ENCODE measurements around the gene ARHGAP10. TPM values are rescaled to one million over a fixed set of nuclear protein-coding genes. Genes with fewer than 3 reads are reported as not detected.
"Not testable (repeated sequence)": the region's sequence is repeated elsewhere in the genome, so short reads cannot be mapped to it uniquely, and the experiment has no call there.

Gene ARHGAP10
- total RNA-seq, 1 donor from 2014 or later: 25.5 TPM

DNA sequence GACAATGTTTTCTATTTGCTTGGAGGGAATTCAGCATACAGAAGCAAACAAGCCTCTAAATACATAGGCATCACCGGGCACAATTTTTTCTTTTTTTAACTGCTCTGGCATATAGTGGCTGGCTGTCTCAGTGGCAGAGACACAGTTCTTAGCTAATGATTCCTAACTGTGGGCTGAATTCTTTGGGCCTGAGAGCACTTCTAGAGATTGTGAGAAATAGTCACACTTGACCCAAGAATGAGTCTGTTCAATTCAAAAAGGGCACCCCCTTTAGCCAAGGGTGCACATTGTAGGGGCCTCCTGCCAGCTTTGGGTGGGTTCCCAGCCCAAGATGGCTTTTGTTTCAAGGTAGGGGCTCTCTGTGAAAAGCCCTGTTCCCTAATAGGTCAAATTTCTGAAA is 345.7 kb downstream of the ARHGAP10 start:
- H3K27me3 Mint-ChIP-seq: no peaks in the 10 kb centered on the region
- no peak overlapping the region for H3K27ac Mint-ChIP-seq

DNA sequence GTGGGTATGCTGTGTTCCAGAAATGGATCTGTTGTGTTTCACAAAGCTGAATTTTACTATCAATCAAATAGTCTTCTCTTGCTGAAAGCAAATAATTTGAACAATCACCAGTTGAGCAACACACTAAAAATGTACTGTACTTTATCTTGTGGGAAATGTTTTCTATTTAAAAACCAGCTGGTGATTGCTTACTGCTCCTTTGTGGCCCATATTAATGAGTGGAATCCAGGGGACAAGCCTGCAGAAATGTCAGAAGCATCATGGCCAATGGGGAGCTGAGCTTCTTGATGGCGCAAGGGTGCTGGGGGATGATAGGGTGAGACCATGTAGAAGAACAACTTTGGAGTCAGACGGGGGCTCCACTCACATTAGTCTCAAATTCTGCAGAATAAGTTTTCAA is 346.2 kb downstream of the ARHGAP10 start:
- no peak overlapping the region for H3K4me3 Mint-ChIP-seq
- no peaks in the 10 kb centered on the region for H3K27me3 Mint-ChIP-seq
- H3K27ac Mint-ChIP-seq: no peak overlapping the region
- TF ChIP-seq, protein P1, sequence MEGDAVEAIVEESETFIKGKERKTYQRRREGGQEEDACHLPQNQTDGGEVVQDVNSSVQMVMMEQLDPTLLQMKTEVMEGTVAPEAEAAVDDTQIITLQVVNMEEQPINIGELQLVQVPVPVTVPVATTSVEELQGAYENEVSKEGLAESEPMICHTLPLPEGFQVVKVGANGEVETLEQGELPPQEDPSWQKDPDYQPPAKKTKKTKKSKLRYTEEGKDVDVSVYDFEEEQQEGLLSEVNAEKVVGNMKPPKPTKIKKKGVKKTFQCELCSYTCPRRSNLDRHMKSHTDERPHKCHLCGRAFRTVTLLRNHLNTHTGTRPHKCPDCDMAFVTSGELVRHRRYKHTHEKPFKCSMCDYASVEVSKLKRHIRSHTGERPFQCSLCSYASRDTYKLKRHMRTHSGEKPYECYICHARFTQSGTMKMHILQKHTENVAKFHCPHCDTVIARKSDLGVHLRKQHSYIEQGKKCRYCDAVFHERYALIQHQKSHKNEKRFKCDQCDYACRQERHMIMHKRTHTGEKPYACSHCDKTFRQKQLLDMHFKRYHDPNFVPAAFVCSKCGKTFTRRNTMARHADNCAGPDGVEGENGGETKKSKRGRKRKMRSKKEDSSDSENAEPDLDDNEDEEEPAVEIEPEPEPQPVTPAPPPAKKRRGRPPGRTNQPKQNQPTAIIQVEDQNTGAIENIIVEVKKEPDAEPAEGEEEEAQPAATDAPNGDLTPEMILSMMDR (conservative IDR thresholded peaks at IDR 0.05): no peak
- no peak for DNase-seq (ENCODE audit: extremely low spot score, unreplicated experiment)
- H3K4me1 Mint-ChIP-seq (ENCODE audit: unreplicated experiment): no peaks in the 10 kb centered on the region
- H3K36me3 Mint-ChIP-seq: peaks cover 47% of the 10 kb centered on the region
- peaks cover 11% of the 10 kb centered on the region for H3K9me3 Mint-ChIP-seq

More for the DNA sequence above, 345.7 kb downstream of the ARHGAP10 start:
- DNase-seq (ENCODE audit: extremely low spot score, unreplicated experiment): no peak
- TF ChIP-seq, protein P1 (conservative IDR thresholded peaks at IDR 0.05): no peak
- no peak overlapping the region for H3K4me3 Mint-ChIP-seq
- H3K4me1 Mint-ChIP-seq (ENCODE audit: unreplicated experiment): no peaks in the 10 kb centered on the region
- H3K36me3 Mint-ChIP-seq: peaks cover 47% of the 10 kb centered on the region
- peaks cover 11% of the 10 kb centered on the region for H3K9me3 Mint-ChIP-seq

DNA sequence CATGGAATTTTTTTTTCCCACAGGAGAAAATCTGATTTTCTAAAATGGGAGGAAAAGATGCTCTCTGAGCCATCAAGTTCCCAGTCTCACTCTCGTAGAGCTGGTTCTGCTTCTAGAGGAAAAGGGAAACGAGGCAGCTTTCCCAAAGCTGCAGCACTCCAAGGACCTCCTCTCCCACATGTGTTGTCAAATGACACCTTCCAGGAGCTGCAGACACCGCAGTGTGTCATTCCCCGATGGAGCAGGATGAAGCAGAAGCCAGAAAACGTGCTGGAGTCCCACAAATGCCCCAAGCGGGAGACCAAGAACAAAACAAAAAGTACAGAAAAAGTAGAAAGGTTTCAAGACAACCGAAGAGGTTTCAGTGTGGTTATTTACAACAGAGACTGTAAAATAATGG is 348.1 kb downstream of the ARHGAP10 start:
- H3K27ac Mint-ChIP-seq: no peak overlapping the region

DNA sequence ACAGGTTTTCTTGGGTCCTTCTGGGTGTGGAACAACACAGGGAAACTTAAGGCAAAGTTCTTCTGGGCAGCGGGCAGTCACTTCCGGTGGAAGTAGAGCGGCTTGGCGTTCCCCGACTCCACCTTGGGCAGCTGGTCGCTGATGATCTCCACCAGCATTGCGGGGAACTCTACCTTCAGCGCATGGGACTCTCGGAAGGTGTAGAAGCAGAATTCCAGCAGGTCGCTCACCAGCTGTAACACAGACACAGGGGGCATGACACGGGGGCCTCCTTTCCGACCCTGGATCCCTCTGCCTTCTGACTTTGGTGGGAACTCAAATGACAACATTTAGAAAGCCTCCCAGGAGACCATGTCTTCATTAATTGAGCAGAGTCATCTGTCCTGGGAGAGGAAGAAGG is 349.4 kb downstream of the ARHGAP10 start:
- DNase-seq (ENCODE audit: extremely low spot score, unreplicated experiment): no peak
- Mint-ChIP-seq H3K4me3 (no peak overlapping the region), H3K9me3 (peaks cover 6% of the 10 kb centered on the region), H3K27me3 (no peaks in the 10 kb centered on the region), H3K27ac (no peak overlapping the region), H3K4me1 (ENCODE audit: unreplicated experiment) (no peaks in the 10 kb centered on the region), H3K36me3 (peaks cover 35% of the 10 kb centered on the region)
- TF ChIP-seq, protein P1 (conservative IDR thresholded peaks at IDR 0.05): no peak

More for the DNA sequence above, 348.1 kb downstream of the ARHGAP10 start:
- DNase-seq (ENCODE audit: extremely low spot score, unreplicated experiment): no peak
- Mint-ChIP-seq H3K4me1 (ENCODE audit: unreplicated experiment) (no peaks in the 10 kb centered on the region), H3K9me3 (peaks cover 15% of the 10 kb centered on the region), H3K36me3 (peaks cover 43% of the 10 kb centered on the region), H3K4me3 (no peak overlapping the region), H3K27me3 (no peaks in the 10 kb centered on the region)
- TF ChIP-seq, protein P1 (conservative IDR thresholded peaks at IDR 0.05): no peak

DNA sequence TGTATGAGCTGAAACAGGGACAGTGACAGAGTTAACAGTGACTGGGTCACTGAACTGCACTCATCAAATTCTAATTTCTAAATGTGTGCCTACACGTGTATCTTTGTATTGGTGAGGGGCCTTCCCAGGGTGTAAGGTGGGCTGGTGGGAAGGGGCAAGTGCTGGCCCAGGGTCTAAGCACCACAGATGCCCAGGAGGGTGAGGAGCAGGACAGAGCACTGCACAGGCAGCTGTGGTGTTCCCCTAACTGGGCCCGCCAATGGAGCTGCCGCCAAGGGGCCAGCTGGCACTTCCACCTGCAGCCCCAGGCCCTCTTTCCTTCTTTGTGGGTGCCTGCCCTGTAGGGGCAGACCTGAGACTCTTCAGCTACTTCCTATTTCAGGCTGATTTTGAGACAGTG is 349.9 kb downstream of the ARHGAP10 start:
- H3K4me3 Mint-ChIP-seq: no peak overlapping the region
- peaks cover 5% of the 10 kb centered on the region for H3K9me3 Mint-ChIP-seq
- H3K27me3 Mint-ChIP-seq: no peaks in the 10 kb centered on the region
- DNase-seq (ENCODE audit: extremely low spot score, unreplicated experiment): no peak
- H3K4me1 Mint-ChIP-seq (ENCODE audit: unreplicated experiment): no peaks in the 10 kb centered on the region
- H3K36me3 Mint-ChIP-seq: peaks cover 33% of the 10 kb centered on the region
- H3K27ac Mint-ChIP-seq: no peak overlapping the region
- TF ChIP-seq, protein P1 (conservative IDR thresholded peaks at IDR 0.05): no peak

DNA sequence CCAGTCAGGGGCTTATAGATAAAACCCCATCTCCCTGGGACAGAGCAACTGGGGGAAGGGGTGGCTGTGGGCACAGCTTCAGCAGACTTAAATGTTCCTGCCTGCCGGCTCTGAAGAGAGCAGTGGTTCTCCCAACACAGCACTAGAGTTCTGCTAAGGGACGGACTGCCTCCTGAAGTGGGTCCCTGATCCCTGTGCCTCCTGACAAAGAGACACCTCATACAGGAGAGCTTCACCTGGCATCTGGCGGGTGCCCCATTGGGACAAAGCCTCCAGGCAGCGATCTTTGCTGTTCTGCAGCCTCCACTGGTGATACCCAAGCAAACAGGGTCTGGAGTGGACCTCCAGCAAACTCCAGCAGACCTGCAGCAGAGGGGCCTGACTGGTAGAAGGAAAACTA is 351.2 kb downstream of the ARHGAP10 start:
- H3K9me3 Mint-ChIP-seq; DNase-seq (ENCODE audit: extremely low spot score, unreplicated experiment); H3K4me3 Mint-ChIP-seq; H3K27me3 Mint-ChIP-seq; H3K4me1 Mint-ChIP-seq (ENCODE audit: unreplicated experiment); H3K27ac Mint-ChIP-seq: not testable (repeated sequence)
- H3K36me3 Mint-ChIP-seq: peaks cover 29% of the 10 kb centered on the region
